Gastrocnemius medialis (tissue), 4 donors: ENCODE results near the gene SGCA.

ENCODE experiments used
- POLR2A ChIP-seq, 2 donors: fragments of 450-650 bp; IDR thresholded peaks; one replicate each; pipeline ENCODE4 v1.6.1; 2017; ENCODE audit warnings: antibody characterized with exemption in 2 of 2, mild to moderate bottlenecking in 2 of 2, moderate library complexity in 2 of 2
- TF ChIP-seq, protein P1 (sequence below), 5 experiments: fragments of 450-650 bp in 3 of 5; fragments of 200-600 bp in 2 of 5; sonication (generic) in 2 of 5; IDR thresholded peaks in 4 of 5; conservative IDR thresholded peaks in 1 of 5; 1 replicate in 4 of 5; 2 replicates in 1 of 5; pipeline ENCODE4 v1.5.1; 2016 to 2019; ENCODE audit warnings: antibody characterized with exemption in 5 of 5, mild to moderate bottlenecking in 3 of 5, moderate library complexity in 3 of 5

DNA sequence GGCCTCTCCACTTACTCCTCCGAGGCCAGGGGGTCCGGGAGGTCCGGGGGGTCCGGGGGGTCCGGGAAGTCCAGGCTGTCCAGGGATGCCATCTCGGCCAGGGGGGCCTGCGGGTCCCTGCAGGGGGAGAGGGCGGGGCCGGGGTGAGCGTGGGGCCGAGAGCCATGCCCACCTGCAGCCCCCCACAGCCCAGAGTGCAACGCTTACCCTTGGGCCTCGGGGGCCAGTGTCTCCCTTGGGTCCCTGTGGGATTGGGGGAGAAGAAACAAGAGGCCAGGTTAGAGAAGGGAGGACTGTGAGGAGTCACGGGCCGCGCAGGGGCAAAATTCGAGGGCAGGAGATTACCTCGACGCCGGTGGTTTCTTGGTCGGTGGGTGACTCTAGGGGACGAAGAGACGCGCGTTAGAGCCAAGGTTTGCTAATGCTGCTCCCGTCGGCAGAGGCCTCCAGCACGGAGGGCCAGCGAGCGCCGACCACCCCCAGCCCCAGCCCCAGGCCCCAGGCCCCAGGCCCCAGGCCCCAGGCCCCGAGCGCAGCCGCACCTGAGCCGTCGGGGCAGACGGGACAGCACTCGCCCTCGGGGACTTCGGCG is 33.5 kb downstream of the SGCA start:
- TF ChIP-seq, protein P1, sequence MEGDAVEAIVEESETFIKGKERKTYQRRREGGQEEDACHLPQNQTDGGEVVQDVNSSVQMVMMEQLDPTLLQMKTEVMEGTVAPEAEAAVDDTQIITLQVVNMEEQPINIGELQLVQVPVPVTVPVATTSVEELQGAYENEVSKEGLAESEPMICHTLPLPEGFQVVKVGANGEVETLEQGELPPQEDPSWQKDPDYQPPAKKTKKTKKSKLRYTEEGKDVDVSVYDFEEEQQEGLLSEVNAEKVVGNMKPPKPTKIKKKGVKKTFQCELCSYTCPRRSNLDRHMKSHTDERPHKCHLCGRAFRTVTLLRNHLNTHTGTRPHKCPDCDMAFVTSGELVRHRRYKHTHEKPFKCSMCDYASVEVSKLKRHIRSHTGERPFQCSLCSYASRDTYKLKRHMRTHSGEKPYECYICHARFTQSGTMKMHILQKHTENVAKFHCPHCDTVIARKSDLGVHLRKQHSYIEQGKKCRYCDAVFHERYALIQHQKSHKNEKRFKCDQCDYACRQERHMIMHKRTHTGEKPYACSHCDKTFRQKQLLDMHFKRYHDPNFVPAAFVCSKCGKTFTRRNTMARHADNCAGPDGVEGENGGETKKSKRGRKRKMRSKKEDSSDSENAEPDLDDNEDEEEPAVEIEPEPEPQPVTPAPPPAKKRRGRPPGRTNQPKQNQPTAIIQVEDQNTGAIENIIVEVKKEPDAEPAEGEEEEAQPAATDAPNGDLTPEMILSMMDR (IDR thresholded peaks at IDR 0.05 in 4 of 5, conservative IDR thresholded peaks at IDR 0.05 in 1 of 5), result no peak
- TF ChIP-seq POLR2A (IDR thresholded peaks at IDR 0.05), result no peak
